Tongue (tissue), 2 donors: ENCODE results near the gene GMEB2. TPM values are rescaled to one million over a fixed set of nuclear protein-coding genes. Genes with fewer than 3 reads are reported as not detected.
"Not testable (repeated sequence)": the region's sequence is repeated elsewhere in the genome, so short reads cannot be mapped to it uniquely, and the experiment has no call there.

Experiments
- DNase-seq: peaks from one replicate; pipeline ENCODE4 v3.0.0-alpha.2; 2015
- total RNA-seq: library from RNA; depleted of rRNA; stranded (reverse); fragments of >200 nt; gene quantifications from one replicate; pipeline ENCODE4 v1.2.3, GENCODE V29; 2014

The GMEB2 gene
- total RNA-seq, 1 donor from 2014 or later, result 9.9 TPM

GRCh38 chr20:63639093-63639975 is 12.4 kb upstream of the GMEB2 start:
- no peak for DNase-seq

GRCh38 chr20:63636752-63637628 is 10.1 kb upstream of the GMEB2 start:
- DNase-seq, result no peak

- DNase-seq, result no peak
Measured at GRCh38 chr20:63635431-63636141, 8.7 kb upstream of the GMEB2 start.

GRCh38 chr20:63633732-63634131 is 6.8 kb upstream of the GMEB2 start:
- no peak for DNase-seq

- not testable (repeated sequence) for DNase-seq
Measured at GRCh38 chr20:63631426-63631825, 4.5 kb upstream of the GMEB2 start.

- DNase-seq, result not testable (repeated sequence)
Measured at GRCh38 chr20:63630956-63631355, 4.1 kb upstream of the GMEB2 start.

- peak; percentile 75 for DNase-seq
Measured at GRCh38 chr20:63628246-63628975, 1.5 kb upstream of the GMEB2 start.

- no peak for DNase-seq
Measured at GRCh38 chr20:63627751-63628245, 897 bp upstream of the GMEB2 start.

GRCh38 chr20:63627129-63627750 is 339 bp upstream of the GMEB2 start:
- peak; percentile 98 for DNase-seq

GRCh38 chr20:63625771-63626423 is 1.0 kb downstream of the GMEB2 start:
- DNase-seq, result peak; percentile 51

GRCh38 chr20:63624486-63624885 is 2.4 kb downstream of the GMEB2 start:
- DNase-seq, result no peak

GRCh38 chr20:63622732-63623131 is 4.2 kb downstream of the GMEB2 start:
- DNase-seq, result no peak

GRCh38 chr20:63622096-63622495 is 4.8 kb downstream of the GMEB2 start:
- DNase-seq, result no peak

GRCh38 chr20:63620991-63621390 is 5.9 kb downstream of the GMEB2 start:
- no peak for DNase-seq

- no peak for DNase-seq
Measured at GRCh38 chr20:63619505-63619904, 7.4 kb downstream of the GMEB2 start.

- no peak for DNase-seq
Measured at GRCh38 chr20:63619086-63619485, 7.8 kb downstream of the GMEB2 start.

GRCh38 chr20:63618291-63618980 is 8.5 kb downstream of the GMEB2 start:
- DNase-seq, result no peak

- DNase-seq, result no peak
Measured at GRCh38 chr20:63617876-63618265, 9.0 kb downstream of the GMEB2 start.

GRCh38 chr20:63617092-63617875 is 9.6 kb downstream of the GMEB2 start:
- no peak for DNase-seq
